Upper lobe of left lung (tissue), 4 donors: ENCODE measurements around the gene ANKS1B.

Experiments
- CTCF ChIP-seq, 6 experiments: fragments of 450-650 bp in 4 of 6; fragments of 200-600 bp in 2 of 6; sonication (generic) in 2 of 6; IDR thresholded peaks; one replicate each; pipeline ENCODE4 v1.5.1; 2016 to 2019; ENCODE audit warnings: antibody characterized with exemption in 6 of 6
- POLR2A ChIP-seq, 4 donors: fragments of 450-650 bp; IDR thresholded peaks; one replicate each; pipeline ENCODE4 v1.5.1; 2016 to 2017; ENCODE audit warnings: antibody characterized with exemption in 4 of 4, mild to moderate bottlenecking in 2 of 4

DNA sequence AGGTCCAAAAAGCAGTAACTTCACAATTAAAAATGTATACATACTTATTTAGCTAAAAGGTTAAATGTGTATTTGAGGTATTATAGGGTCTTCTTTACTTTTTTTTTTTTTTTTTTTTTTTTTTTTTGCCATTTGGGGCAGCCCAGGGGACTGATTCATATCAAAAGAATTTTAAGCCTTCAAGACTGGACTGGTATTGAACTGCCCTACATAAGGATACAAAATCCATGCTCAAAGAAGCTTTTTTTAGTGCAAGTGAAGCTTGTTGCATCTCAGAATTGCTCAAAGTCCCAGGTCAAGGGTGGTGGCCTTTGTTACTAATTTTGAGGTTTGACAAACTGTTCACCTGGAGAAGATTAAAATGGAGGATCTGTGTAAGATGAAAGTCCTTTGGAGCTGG, 1215.7 kb downstream of the ANKS1B start:
- no peak for TF ChIP-seq POLR2A (IDR thresholded peaks at IDR 0.05)
- TF ChIP-seq CTCF (IDR thresholded peaks at IDR 0.05) = no peak
